Hepatocyte (in vitro differentiated cells): Measurements from ENCODE around the gene SRP68.

Experiments used
- CTCF ChIP-seq: fragments of 200-600 bp; sonication (generic); IDR thresholded peaks from 2 replicates; pipeline ENCODE4 v1.5.1; 2016; ENCODE audit warnings: antibody characterized with exemption, mild to moderate bottlenecking; ENCODE audit not compliant: poor library complexity
- EZH2 ChIP-seq: fragments of 200-600 bp; sonication (generic); IDR thresholded peaks from 2 replicates; pipeline ENCODE4 v1.6.1; 2016; ENCODE audit warnings: antibody characterized with exemption, mild to moderate bottlenecking, borderline replicate concordance
- EZH2phosphoT487 ChIP-seq: fragments of 200-600 bp; sonication (generic); IDR thresholded peaks from one replicate; pipeline ENCODE4 v1.6.1; 2018; ENCODE audit warnings: antibody characterized with exemption, mild to moderate bottlenecking, low read depth, moderate library complexity; ENCODE audit not compliant: unreplicated experiment, severe bottlenecking

GRCh38 chr17:76019833-76020467 lies 52.4 kb downstream of the SRP68 start:
- no peak for TF ChIP-seq CTCF
- no peak for TF ChIP-seq EZH2
- TF ChIP-seq EZH2phosphoT487, result no peak
